IMR-90 (cell line): ENCODE results near the gene ZP3. TPM values are rescaled to one million over a fixed set of nuclear protein-coding genes. Genes with fewer than 3 reads are reported as not detected.
"Not testable (repeated sequence)": the region's sequence is repeated elsewhere in the genome, so short reads cannot be mapped to it uniquely, and the experiment has no call there.

Source experiments
- ATAC-seq: fragments of 200-7000 bp; cut with Tn5 transposase; 2 replicates; pipeline ENCODE4 v1.9.1; 2020; ENCODE audit warnings: low read depth, mild to moderate bottlenecking, moderate library complexity
- BruUV-seq: library from RNA; stranded (reverse); fragments of 400-500 nt; replicated peaks from 2 replicates; lab custom pipeline; 2021; lab: Mats Ljungman, UMichigan
- CTCF ChIA-PET: fragments of 300-600 bp; formaldehyde crosslinking; extraction: SDS; loops from one replicate; lab custom pipeline; 2021; ENCODE audit warnings: antibody characterized with exemption; lab: Yijun Ruan, JAX
- POLR2A ChIA-PET: fragments of 300-600 bp; sonication (Branson Sonifier 250); formaldehyde crosslinking; loops from one replicate; lab custom pipeline; 2022; ENCODE audit warnings: antibody characterized with exemption; ENCODE audit not compliant: unreplicated experiment; lab: Charles Lee
- DNase-seq: peaks from one replicate; pipeline ENCODE4 v3.0.0; 2013
- H2AFZ ChIP-seq: replicated peaks from 2 replicates; pipeline ENCODE3; 2013; ENCODE audit warnings: low read length, mild to moderate bottlenecking; ENCODE audit not compliant: poor library complexity
- H2AK5ac ChIP-seq: 2 replicates; pipeline ENCODE4 v1.6.1; 2013; ENCODE audit warnings: low read depth, low read length, inconsistent platforms
- H2AK9ac ChIP-seq: replicated peaks from 2 replicates; pipeline ENCODE3; 2013; ENCODE audit warnings: mild to moderate bottlenecking, low read depth, low read length, moderate library complexity; ENCODE audit not compliant: poor library complexity
- H2BK120ac ChIP-seq: 2 replicates; pipeline ENCODE4 v1.6.1; 2013; ENCODE audit warnings: low read depth, low read length, inconsistent platforms
- H2BK15ac ChIP-seq: 3 replicates; pipeline ENCODE4 v1.6.1; 2013; ENCODE audit warnings: low read depth, low read length, inconsistent platforms
- H2BK20ac ChIP-seq: 2 replicates; pipeline ENCODE4 v1.6.1; 2013; ENCODE audit warnings: low read depth, mild to moderate bottlenecking, inconsistent platforms, low read length, moderate library complexity
- H2BK5ac ChIP-seq: 2 replicates; pipeline ENCODE4 v1.6.1; 2013; ENCODE audit warnings: mild to moderate bottlenecking, low read depth, low read length, inconsistent platforms; ENCODE audit not compliant: poor library complexity, severe bottlenecking
- H3K14ac ChIP-seq: replicated peaks from 2 replicates; pipeline ENCODE4 v1.6.1; 2013; ENCODE audit warnings: low read depth, low read length, inconsistent platforms
- H3K18ac ChIP-seq: 2 replicates; pipeline ENCODE4 v1.6.1; 2013; ENCODE audit warnings: low read depth, low read length, control low read depth
- H3K23ac ChIP-seq: 2 replicates; pipeline ENCODE4 v1.6.1; 2013; ENCODE audit warnings: low read depth, low read length, inconsistent platforms
- H3K27ac ChIP-seq: 2 replicates; pipeline ENCODE4 v1.5.1; 2013; ENCODE audit warnings: mild to moderate bottlenecking, control low read depth, low read length; ENCODE audit not compliant: insufficient read depth
- H3K27me3 ChIP-seq: 2 replicates; pipeline ENCODE4 v1.6.1; 2013; ENCODE audit warnings: low read length; ENCODE audit not compliant: control insufficient read depth, insufficient read depth
- H3K36me3 ChIP-seq: 2 replicates; pipeline ENCODE4 v1.6.1; 2013; ENCODE audit warnings: low read length, mixed read lengths; ENCODE audit not compliant: control insufficient read depth, insufficient read depth
- H3K4ac ChIP-seq: 2 replicates; pipeline ENCODE4 v1.6.1; 2013; ENCODE audit warnings: low read depth, low read length, inconsistent platforms
- H3K4me1 ChIP-seq: 2 replicates; pipeline ENCODE4 v1.6.1; 2013; ENCODE audit warnings: low read length, mixed read lengths; ENCODE audit not compliant: control insufficient read depth, insufficient read depth
- H3K4me2 ChIP-seq: 2 replicates; pipeline ENCODE4 v1.6.1; 2013; ENCODE audit warnings: low read depth, mild to moderate bottlenecking, control low read depth, low read length, moderate library complexity
- H3K4me3 ChIP-seq: 2 replicates; pipeline ENCODE4 v1.5.1; 2013; ENCODE audit warnings: low read depth, mild to moderate bottlenecking, control low read depth, low read length, moderate library complexity; ENCODE audit not compliant: insufficient read depth
- H3K56ac ChIP-seq: 2 replicates; pipeline ENCODE4 v1.6.1; 2013; ENCODE audit warnings: low read length, inconsistent platforms; ENCODE audit not compliant: insufficient read depth; ENCODE audit errors: extremely low read depth
- H3K79me1 ChIP-seq, 2 experiments: 2 replicates each; pipeline ENCODE4 v1.6.1; 2013; ENCODE audit warnings: low read length in 2 of 2, inconsistent platforms in 1 of 2, low read depth in 1 of 2
- H3K9ac ChIP-seq: 2 replicates; pipeline ENCODE4 v1.6.1; 2013; ENCODE audit warnings: low read depth, low read length, control low read depth
- H3K9me1 ChIP-seq: 2 replicates; pipeline ENCODE4 v1.6.1; 2013; ENCODE audit warnings: low read length, inconsistent platforms; ENCODE audit not compliant: insufficient read depth
- H3K9me3 ChIP-seq: 2 replicates; pipeline ENCODE4 v1.6.1; 2013; ENCODE audit warnings: low read length; ENCODE audit not compliant: control insufficient read depth, insufficient read depth
- H4K20me1 ChIP-seq: 2 replicates; pipeline ENCODE4 v1.6.1; 2013; ENCODE audit warnings: low read length, inconsistent platforms; ENCODE audit not compliant: insufficient read depth
- H4K5ac ChIP-seq: 2 replicates; pipeline ENCODE4 v1.6.1; 2013; ENCODE audit warnings: mild to moderate bottlenecking, low read depth, low read length, control low read depth
- H4K8ac ChIP-seq, 2 experiments: 2 replicates each; pipeline ENCODE4 v1.6.1; 2013; ENCODE audit warnings: low read depth in 2 of 2, low read length in 2 of 2, control low read depth in 1 of 2, inconsistent platforms in 1 of 2
- H4K91ac ChIP-seq: 2 replicates; pipeline ENCODE4 v1.6.1; 2013; ENCODE audit warnings: low read depth, low read length, inconsistent platforms; ENCODE audit not compliant: insufficient read depth
- WGBS, 2 experiments: methylation state at CpG; one replicate each; pipeline versions ENCODE4 v1.1.5 to v1.1.7; 2013; ENCODE audit warnings: missing lambda C conversion rate in 2 of 2; ENCODE audit not compliant: insufficient read length in 1 of 2; ENCODE audit errors: extremely low coverage in 2 of 2; 5-methylcytosine and 5-hydroxymethylcytosine counted together
- dilution Hi-C: fragments of 300-500 bp; cut with HindIII; formaldehyde crosslinking; loops from one replicate; pipeline ENCODE4 v1.14.3; 2018; ENCODE audit warnings: low sequenced_read_pairs; ENCODE audit not compliant: unreplicated experiment
- in situ Hi-C: fragments of 300-500 bp; cut with MboI; formaldehyde crosslinking; loops from 3 replicates; pipeline ENCODE4 v1.14.3; 2019; ENCODE audit warnings: low sequenced_read_pairs, inconsistent platforms, mixed read lengths
- intact Hi-C: fragments of 100-400 bp; cut with micrococcal nuclease; formaldehyde crosslinking; loops from 2 replicates; pipeline ENCODE4 v1.10.0; 2022
- polyA plus RNA-seq, 3 experiments: library from polyadenylated mRNA; depleted of rRNA; stranded (reverse); fragments of >200 nt; gene quantifications; 2 replicates each; pipeline ENCODE4 v1.2.3, GENCODE V29; 2012; ENCODE audit warnings: low replicate concordance in 1 of 3
- total RNA-seq: library from RNA; depleted of rRNA; stranded (reverse); fragments of >200 nt; gene quantifications from 2 replicates; pipeline ENCODE4 v1.2.3, GENCODE V29; 2012; rRNA removed

Gene ZP3
- total and polyA plus RNA-seq, 2 of the 4 experiments (the other 2 are of a cell fraction), result 0.54 to 0.67 TPM

DNA sequence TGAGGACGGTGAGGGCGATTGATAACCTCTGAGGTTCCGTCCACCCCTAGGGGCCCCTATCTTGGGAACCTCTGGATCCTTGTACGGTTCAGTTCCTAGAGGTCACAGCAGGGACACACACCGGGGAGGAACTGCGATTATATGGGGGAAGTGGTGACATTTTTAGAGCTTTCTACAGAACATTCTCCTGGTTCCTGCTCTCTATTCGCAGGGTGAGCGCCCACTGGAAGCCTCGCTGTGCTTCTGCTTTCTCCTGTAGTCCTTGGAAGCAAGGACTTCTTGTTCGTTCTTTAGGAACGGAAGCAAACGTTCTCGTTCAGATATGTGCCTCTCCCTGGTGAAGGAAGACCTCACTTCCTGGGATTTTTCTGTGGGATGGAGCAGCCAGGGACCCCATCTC, 63.2 kb downstream of the ZP3 start:
- H3K18ac ChIP-seq, H3K14ac ChIP-seq, H2AFZ ChIP-seq, H2AK9ac ChIP-seq, H4K20me1 ChIP-seq, ATAC-seq, dilution Hi-C loops, CTCF ChIA-PET, DNase-seq, intact Hi-C loops, H3K23ac ChIP-seq, H2BK15ac ChIP-seq, H3K9ac ChIP-seq, H4K91ac ChIP-seq, in situ Hi-C loops, H3K79me1 ChIP-seq, BruUV-seq, POLR2A ChIA-PET, H3K27ac ChIP-seq, H4K5ac ChIP-seq, H3K27me3 ChIP-seq, H3K4me2 ChIP-seq, H3K4ac ChIP-seq, H2BK5ac ChIP-seq, H3K9me1 ChIP-seq, H3K4me3 ChIP-seq, H3K4me1 ChIP-seq, H2BK120ac ChIP-seq, H2AK5ac ChIP-seq, H4K8ac ChIP-seq, H3K56ac ChIP-seq, H2BK20ac ChIP-seq, H3K36me3 ChIP-seq, H3K9me3 ChIP-seq: not testable (repeated sequence)
- WGBS, 2 experiments, result no CpG with 5 or more reads among the region's 13 CpGs

Other genes with a start within 250 kb of the ZP3 start
- 0.18 and 0.28 TPM in 2 replicates for gene SRRM3, start 223.1 kb upstream of the ZP3 start, total RNA-seq
- gene SRRM3, start 223.1 kb upstream of the ZP3 start, polyA plus RNA-seq (2012; rRNA removed), result 2.5 and 2.7 TPM in 2 replicates
- 33.2 and 48.6 TPM in 2 replicates for gene HSPB1, start 122.3 kb upstream of the ZP3 start, total RNA-seq
- gene HSPB1, start 122.3 kb upstream of the ZP3 start, polyA plus RNA-seq (2012; rRNA removed), result 1,363 and 1,841 TPM in 2 replicates
- gene YWHAG, start 66.0 kb upstream of the ZP3 start, total RNA-seq, result 40.1 and 58.6 TPM in 2 replicates
- gene YWHAG, start 66.0 kb upstream of the ZP3 start, polyA plus RNA-seq (2012; rRNA removed), result 56.9 and 64.9 TPM in 2 replicates
- gene SSC4D, start 15.3 kb upstream of the ZP3 start, total RNA-seq, result 0.36 and 0.56 TPM in 2 replicates
- gene SSC4D, start 15.3 kb upstream of the ZP3 start, polyA plus RNA-seq (2012; rRNA removed), result 0.63 and 0.70 TPM in 2 replicates
- gene DTX2, start 36.8 kb downstream of the ZP3 start, total RNA-seq, result 1.8 and 3.1 TPM in 2 replicates
- 7.1 and 7.7 TPM in 2 replicates for gene DTX2, start 36.8 kb downstream of the ZP3 start, polyA plus RNA-seq (2012; rRNA removed)
- not detected in 2 replicates for gene UPK3B, start 85.6 kb downstream of the ZP3 start, total RNA-seq
- gene UPK3B, start 85.6 kb downstream of the ZP3 start, polyA plus RNA-seq (2012; rRNA removed), result 0.10 and 0.26 TPM in 2 replicates
- not detected in 2 replicates for gene SPDYE16, start 118.3 kb downstream of the ZP3 start, total RNA-seq
- gene SPDYE16, start 118.3 kb downstream of the ZP3 start, polyA plus RNA-seq (2012; rRNA removed), result not detected in 2 replicates
- 1.1 and 1.4 TPM in 2 replicates for gene POMZP3, start 202.3 kb downstream of the ZP3 start, total RNA-seq
- gene POMZP3, start 202.3 kb downstream of the ZP3 start, polyA plus RNA-seq (2012; rRNA removed), result 4.8 and 5.2 TPM in 2 replicates